Peyer's patch (tissue), 4 donors: ENCODE measurements around the gene POU3F3. TPM values are rescaled to one million over a fixed set of nuclear protein-coding genes. Genes with fewer than 3 reads are reported as not detected.

Experiments used
- DNase-seq, 3 donors: peaks; one replicate each; pipeline ENCODE4 v3.0.0-alpha.2; 2017 to 2019
- H3K27ac ChIP-seq, 4 donors: fragments of 200-600 bp; sonication (generic); one replicate each; pipeline ENCODE4 v1.5.1; 2016 to 2019
- H3K27me3 ChIP-seq, 2 donors: fragments of 200-600 bp; sonication (generic); one replicate each; pipeline ENCODE4 v1.5.1; 2019
- H3K36me3 ChIP-seq, 3 donors: fragments of 200-600 bp; sonication (generic); one replicate each; pipeline ENCODE4 v1.5.1; 2016 to 2019
- H3K4me1 ChIP-seq, 4 donors: fragments of 200-600 bp; sonication (generic); one replicate each; pipeline ENCODE4 v1.5.1; 2016 to 2019
- H3K4me3 ChIP-seq, 4 donors: fragments of 200-600 bp; sonication (generic); 1 replicate in 3 of 4; 2 replicates in 1 of 4; pipeline ENCODE4 v1.5.1; 2016 to 2019; ENCODE audit warnings: mild to moderate bottlenecking in 1 of 4
- H3K9me3 ChIP-seq, 4 donors: fragments of 200-600 bp; sonication (generic); one replicate each; pipeline ENCODE4 v1.5.1; 2016 to 2019; ENCODE audit warnings: mild to moderate bottlenecking in 1 of 4
- CTCF ChIP-seq, 6 experiments: fragments of 450-650 bp in 4 of 6; fragments of 200-600 bp in 2 of 6; sonication (generic) in 1 of 6; IDR thresholded peaks; one replicate each; pipeline ENCODE4 v1.5.1; 2017 to 2019; ENCODE audit warnings: antibody characterized with exemption in 6 of 6, mild to moderate bottlenecking in 3 of 6, moderate library complexity in 1 of 6
- POLR2A ChIP-seq, 2 donors: fragments of 450-650 bp; IDR thresholded peaks; one replicate each; pipeline ENCODE4 v1.5.1; 2017; ENCODE audit warnings: antibody characterized with exemption in 2 of 2, mild to moderate bottlenecking in 2 of 2, moderate library complexity in 2 of 2
- total RNA-seq, 4 donors: library from RNA; depleted of rRNA; stranded (reverse); fragments of >200 nt; gene quantifications; one replicate each; pipeline ENCODE4 v1.1.0, GENCODE V29; 2016

POU3F3 gene
- total RNA-seq, 4 donors from 2014 or later = 0.18 to 0.40 TPM; not detected in 2

GRCh38 chr2:104836265-104836664 lies 17.6 kb upstream of the POU3F3 start:
- H3K4me1 ChIP-seq = no peaks in the 10 kb centered on the region
- H3K4me3 ChIP-seq = no peak overlapping the region
- H3K36me3 ChIP-seq = no peaks in the 10 kb centered on the region
- H3K27ac ChIP-seq = no peak overlapping the region
- no peak for DNase-seq
- no peaks in the 10 kb centered on the region for H3K9me3 ChIP-seq
- TF ChIP-seq POLR2A (IDR thresholded peaks at IDR 0.05) (no peak), CTCF (IDR thresholded peaks at IDR 0.05) (no peak)
- no peaks in the 10 kb centered on the region for H3K27me3 ChIP-seq

GRCh38 chr2:104836841-104837240 lies 17.1 kb upstream of the POU3F3 start:
- no peaks in the 10 kb centered on the region for H3K36me3 ChIP-seq
- no peaks in the 10 kb centered on the region for H3K9me3 ChIP-seq
- DNase-seq = no peak
- no peaks in the 10 kb centered on the region for H3K27me3 ChIP-seq
- no peaks in the 10 kb centered on the region for H3K4me1 ChIP-seq
- H3K4me3 ChIP-seq = no peak overlapping the region
- no peak overlapping the region for H3K27ac ChIP-seq
- TF ChIP-seq CTCF (IDR thresholded peaks at IDR 0.05) = no peak
- no peak for TF ChIP-seq POLR2A (IDR thresholded peaks at IDR 0.05)

GRCh38 chr2:104840156-104840555 lies 13.8 kb upstream of the POU3F3 start:
- Histone ChIP-seq H3K9me3 (no peaks in the 10 kb centered on the region), H3K36me3 (no peaks in the 10 kb centered on the region), H3K4me3 (no peak overlapping the region), H3K27ac (no peak overlapping the region), H3K27me3 (peaks cover 0 to 25% of the 10 kb centered on the region in 2 donors), H3K4me1 (peaks cover 0 to 24% (median 3%) of the 10 kb centered on the region in 4 donors)
- no peak for DNase-seq
- no peak for TF ChIP-seq CTCF (IDR thresholded peaks at IDR 0.05)
- TF ChIP-seq POLR2A (IDR thresholded peaks at IDR 0.05) = no peak

GRCh38 chr2:104840893-104841585 lies 12.9 kb upstream of the POU3F3 start:
- no peaks in the 10 kb centered on the region for H3K36me3 ChIP-seq
- H3K4me1 ChIP-seq = peaks cover 0 to 29% (median 3%) of the 10 kb centered on the region in 4 donors
- DNase-seq = no peak
- no peak overlapping the region for H3K27ac ChIP-seq
- no peak overlapping the region for H3K4me3 ChIP-seq
- H3K27me3 ChIP-seq = peaks cover 0 to 34% of the 10 kb centered on the region in 2 donors
- no peaks in the 10 kb centered on the region for H3K9me3 ChIP-seq
- no peak for TF ChIP-seq CTCF (IDR thresholded peaks at IDR 0.05)
- no peak for TF ChIP-seq POLR2A (IDR thresholded peaks at IDR 0.05)

- TF ChIP-seq CTCF (IDR thresholded peaks at IDR 0.05) (no peak), POLR2A (IDR thresholded peaks at IDR 0.05) (no peak)
- no peak overlapping the region for H3K27ac ChIP-seq
Measured at GRCh38 chr2:104841744-104842143, 12.2 kb upstream of the POU3F3 start.

More at GRCh38 chr2:104841744-104842143, 12.2 kb upstream of the POU3F3 start:
- Histone ChIP-seq H3K27me3 (peaks cover 0 to 38% of the 10 kb centered on the region in 2 donors), H3K4me3 (no peak overlapping the region), H3K4me1 (peaks cover 0 to 29% (median 3%) of the 10 kb centered on the region in 4 donors), H3K36me3 (no peaks in the 10 kb centered on the region), H3K9me3 (no peaks in the 10 kb centered on the region)
- no peak for DNase-seq
